Neural cell (in vitro differentiated cells): ENCODE data around the gene CYGB. TPM values are rescaled to one million over a fixed set of nuclear protein-coding genes. Genes with fewer than 3 reads are reported as not detected.

ENCODE experiments used
- H2AFZ ChIP-seq: fragments of 200-600, 300-800 bp; sonication (generic), shearing (Covaris generic); 2 replicates; pipeline ENCODE4 v1.6.0; 2014; ENCODE audit warnings: low read depth, mild to moderate bottlenecking, antibody characterized with exemption, low read length, moderate library complexity
- H3F3A ChIP-seq: fragments of 200-600 bp; shearing (Covaris generic); 2 replicates; pipeline ENCODE4 v1.6.1; 2016; ENCODE audit warnings: mild to moderate bottlenecking, moderate library complexity, mixed read lengths, antibody characterized with exemption, low read length; ENCODE audit not compliant: insufficient read depth, poor library complexity, severe bottlenecking
- H3K27ac ChIP-seq: fragments of 200-600, 300-800 bp; sonication (generic), shearing (Covaris generic); 2 replicates; pipeline ENCODE4 v1.5.1; 2014; ENCODE audit warnings: mild to moderate bottlenecking, low read length, moderate library complexity
- H3K27me3 ChIP-seq: fragments of 300-800, 200-600 bp; sonication (generic), shearing (Covaris generic); 2 replicates; pipeline ENCODE4 v1.6.0; 2014; ENCODE audit warnings: mild to moderate bottlenecking, low read depth, low read length, moderate library complexity; ENCODE audit not compliant: insufficient read depth
- H3K36me3 ChIP-seq: fragments of 300-800, 200-600 bp; sonication (generic), shearing (Covaris generic); 2 replicates; pipeline ENCODE4 v1.5.1; 2014; ENCODE audit warnings: mild to moderate bottlenecking, antibody characterized with exemption, low read length, moderate library complexity; ENCODE audit not compliant: insufficient read depth
- H3K4me2 ChIP-seq: fragments of 300-800, 200-600 bp; sonication (generic), shearing (Covaris generic); 2 replicates; pipeline ENCODE4 v1.6.0; 2014; ENCODE audit warnings: mild to moderate bottlenecking, low read length
- H3K4me3 ChIP-seq: fragments of 300-800, 200-600 bp; sonication (generic), shearing (Covaris generic); 2 replicates; pipeline ENCODE4 v1.5.1; 2014; ENCODE audit warnings: mild to moderate bottlenecking, low read length, moderate library complexity
- H3K79me2 ChIP-seq: fragments of 200-600 bp; shearing (Covaris generic); replicated peaks from 2 replicates; pipeline ENCODE4 v1.6.0; 2014; ENCODE audit warnings: mild to moderate bottlenecking, low read length, moderate library complexity; ENCODE audit not compliant: insufficient read depth
- H3K9ac ChIP-seq: fragments of 300-800, 200-600 bp; sonication (generic), shearing (Covaris generic); 2 replicates; pipeline ENCODE4 v1.6.1; 2016; ENCODE audit warnings: mild to moderate bottlenecking, low read length, mixed read lengths
- H3K9me2 ChIP-seq: fragments of 200-600 bp; shearing (Covaris generic); 2 replicates; pipeline ENCODE4 v1.6.1; 2016; ENCODE audit warnings: mild to moderate bottlenecking, low read length, mixed read lengths; ENCODE audit not compliant: insufficient read depth
- H3K9me3 ChIP-seq: fragments of 200-600, 300-800 bp; sonication (generic), shearing (Covaris generic); 2 replicates; pipeline ENCODE4 v1.6.1; 2016; ENCODE audit warnings: mild to moderate bottlenecking, mixed run types, low read length, moderate library complexity, mixed read lengths
- H4K20me1 ChIP-seq: fragments of 200-600 bp; shearing (Covaris generic); 2 replicates; pipeline ENCODE4 v1.6.1; 2016; ENCODE audit warnings: mild to moderate bottlenecking, mixed run types; ENCODE audit not compliant: insufficient read depth
- EP300 ChIP-seq: fragments of 450-650 bp; conservative IDR thresholded peaks from 2 replicates; pipeline ENCODE4 v1.6.1; 2014; ENCODE audit warnings: antibody characterized with exemption, mild to moderate bottlenecking, moderate library complexity; ENCODE audit not compliant: poor library complexity, severe bottlenecking
- EZH2 ChIP-seq: fragments of 200-600, 300-800 bp; shearing (Covaris generic), sonication (generic); IDR thresholded peaks from 2 replicates; pipeline ENCODE4 v1.6.1; 2014; ENCODE audit warnings: antibody characterized with exemption, low read length, borderline replicate concordance, mild to moderate bottlenecking; ENCODE audit not compliant: insufficient read depth, poor library complexity, severe bottlenecking
- MXI1 ChIP-seq: fragments of 450-650 bp; conservative IDR thresholded peaks from 2 replicates; pipeline ENCODE4 v1.6.1; 2014; ENCODE audit warnings: antibody characterized with exemption, mild to moderate bottlenecking; ENCODE audit not compliant: poor library complexity, severe bottlenecking
- POLR2AphosphoS5 ChIP-seq: IDR thresholded peaks from 2 replicates; pipeline ENCODE4 v1.6.1; 2012
- RAD21 ChIP-seq: fragments of 450-650 bp; conservative IDR thresholded peaks from 2 replicates; pipeline ENCODE4 v1.6.1; 2014; ENCODE audit warnings: antibody characterized with exemption, mild to moderate bottlenecking, moderate library complexity
- SMC3 ChIP-seq: fragments of 450-650 bp; conservative IDR thresholded peaks from 2 replicates; pipeline ENCODE4 v1.6.1; 2014; ENCODE audit warnings: antibody characterized with exemption, mild to moderate bottlenecking, moderate library complexity; ENCODE audit not compliant: poor library complexity
- TAF1 ChIP-seq: IDR thresholded peaks from 2 replicates; pipeline ENCODE4 v1.6.1; 2012; ENCODE audit warnings: low read depth
- polyA plus RNA-seq: library from polyadenylated mRNA; depleted of rRNA; stranded (reverse); fragments of >200 nt; gene quantifications from 2 replicates; pipeline ENCODE4 v1.2.3, GENCODE V29; 2014
- TF ChIP-seq, protein P1 (sequence below): IDR thresholded peaks from 2 replicates; pipeline ENCODE4 v1.6.1; 2012; ENCODE audit warnings: borderline replicate concordance
- TF ChIP-seq, protein P2 (sequence below): fragments of 450-650 bp; IDR thresholded peaks from 2 replicates; pipeline ENCODE4 v1.5.1; 2014; ENCODE audit warnings: antibody characterized with exemption, mild to moderate bottlenecking, moderate library complexity; ENCODE audit not compliant: poor library complexity, severe bottlenecking

The CYGB gene
- polyA plus RNA-seq, 1 donor from 2014 or later: 12.9 TPM

DNA sequence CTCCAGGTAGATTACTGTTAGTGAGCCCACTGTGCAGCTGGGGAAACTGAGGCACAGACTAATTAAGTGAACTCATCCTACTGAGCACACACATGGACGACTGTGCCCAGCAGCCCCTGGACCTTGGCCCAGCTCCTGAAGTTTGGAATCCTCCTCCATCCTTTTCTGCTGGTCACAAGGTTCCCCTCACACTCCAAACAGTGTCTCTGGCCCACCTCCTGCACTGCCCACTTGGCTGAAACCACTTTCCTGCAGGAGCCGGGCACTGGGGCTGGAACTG, 39.9 kb downstream of the CYGB start:
- Histone ChIP-seq H4K20me1 (no peaks in the 10 kb centered on the region), H3K9me3 (no peaks in the 10 kb centered on the region), H2AFZ (no peak overlapping the region), H3K27me3 (peaks cover 29% of the 10 kb centered on the region), H3K79me2 (no peaks in the 10 kb centered on the region), H3K4me3 (no peak overlapping the region), H3K27ac (no peak overlapping the region), H3K9ac (no peak overlapping the region), H3K9me2 (no peaks in the 10 kb centered on the region), H3K4me2 (no peak overlapping the region), H3F3A (no peaks in the 10 kb centered on the region), H3K36me3 (no peaks in the 10 kb centered on the region)
- TF ChIP-seq POLR2AphosphoS5: no peak
- TF ChIP-seq, protein P1, sequence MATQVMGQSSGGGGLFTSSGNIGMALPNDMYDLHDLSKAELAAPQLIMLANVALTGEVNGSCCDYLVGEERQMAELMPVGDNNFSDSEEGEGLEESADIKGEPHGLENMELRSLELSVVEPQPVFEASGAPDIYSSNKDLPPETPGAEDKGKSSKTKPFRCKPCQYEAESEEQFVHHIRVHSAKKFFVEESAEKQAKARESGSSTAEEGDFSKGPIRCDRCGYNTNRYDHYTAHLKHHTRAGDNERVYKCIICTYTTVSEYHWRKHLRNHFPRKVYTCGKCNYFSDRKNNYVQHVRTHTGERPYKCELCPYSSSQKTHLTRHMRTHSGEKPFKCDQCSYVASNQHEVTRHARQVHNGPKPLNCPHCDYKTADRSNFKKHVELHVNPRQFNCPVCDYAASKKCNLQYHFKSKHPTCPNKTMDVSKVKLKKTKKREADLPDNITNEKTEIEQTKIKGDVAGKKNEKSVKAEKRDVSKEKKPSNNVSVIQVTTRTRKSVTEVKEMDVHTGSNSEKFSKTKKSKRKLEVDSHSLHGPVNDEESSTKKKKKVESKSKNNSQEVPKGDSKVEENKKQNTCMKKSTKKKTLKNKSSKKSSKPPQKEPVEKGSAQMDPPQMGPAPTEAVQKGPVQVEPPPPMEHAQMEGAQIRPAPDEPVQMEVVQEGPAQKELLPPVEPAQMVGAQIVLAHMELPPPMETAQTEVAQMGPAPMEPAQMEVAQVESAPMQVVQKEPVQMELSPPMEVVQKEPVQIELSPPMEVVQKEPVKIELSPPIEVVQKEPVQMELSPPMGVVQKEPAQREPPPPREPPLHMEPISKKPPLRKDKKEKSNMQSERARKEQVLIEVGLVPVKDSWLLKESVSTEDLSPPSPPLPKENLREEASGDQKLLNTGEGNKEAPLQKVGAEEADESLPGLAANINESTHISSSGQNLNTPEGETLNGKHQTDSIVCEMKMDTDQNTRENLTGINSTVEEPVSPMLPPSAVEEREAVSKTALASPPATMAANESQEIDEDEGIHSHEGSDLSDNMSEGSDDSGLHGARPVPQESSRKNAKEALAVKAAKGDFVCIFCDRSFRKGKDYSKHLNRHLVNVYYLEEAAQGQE: no peak
- no peak for TF ChIP-seq RAD21
- TF ChIP-seq, protein P2, sequence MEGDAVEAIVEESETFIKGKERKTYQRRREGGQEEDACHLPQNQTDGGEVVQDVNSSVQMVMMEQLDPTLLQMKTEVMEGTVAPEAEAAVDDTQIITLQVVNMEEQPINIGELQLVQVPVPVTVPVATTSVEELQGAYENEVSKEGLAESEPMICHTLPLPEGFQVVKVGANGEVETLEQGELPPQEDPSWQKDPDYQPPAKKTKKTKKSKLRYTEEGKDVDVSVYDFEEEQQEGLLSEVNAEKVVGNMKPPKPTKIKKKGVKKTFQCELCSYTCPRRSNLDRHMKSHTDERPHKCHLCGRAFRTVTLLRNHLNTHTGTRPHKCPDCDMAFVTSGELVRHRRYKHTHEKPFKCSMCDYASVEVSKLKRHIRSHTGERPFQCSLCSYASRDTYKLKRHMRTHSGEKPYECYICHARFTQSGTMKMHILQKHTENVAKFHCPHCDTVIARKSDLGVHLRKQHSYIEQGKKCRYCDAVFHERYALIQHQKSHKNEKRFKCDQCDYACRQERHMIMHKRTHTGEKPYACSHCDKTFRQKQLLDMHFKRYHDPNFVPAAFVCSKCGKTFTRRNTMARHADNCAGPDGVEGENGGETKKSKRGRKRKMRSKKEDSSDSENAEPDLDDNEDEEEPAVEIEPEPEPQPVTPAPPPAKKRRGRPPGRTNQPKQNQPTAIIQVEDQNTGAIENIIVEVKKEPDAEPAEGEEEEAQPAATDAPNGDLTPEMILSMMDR: no peak
- TF ChIP-seq SMC3: no peak
- TF ChIP-seq TAF1: no peak
- no peak for TF ChIP-seq EZH2
- TF ChIP-seq MXI1: no peak

DNA sequence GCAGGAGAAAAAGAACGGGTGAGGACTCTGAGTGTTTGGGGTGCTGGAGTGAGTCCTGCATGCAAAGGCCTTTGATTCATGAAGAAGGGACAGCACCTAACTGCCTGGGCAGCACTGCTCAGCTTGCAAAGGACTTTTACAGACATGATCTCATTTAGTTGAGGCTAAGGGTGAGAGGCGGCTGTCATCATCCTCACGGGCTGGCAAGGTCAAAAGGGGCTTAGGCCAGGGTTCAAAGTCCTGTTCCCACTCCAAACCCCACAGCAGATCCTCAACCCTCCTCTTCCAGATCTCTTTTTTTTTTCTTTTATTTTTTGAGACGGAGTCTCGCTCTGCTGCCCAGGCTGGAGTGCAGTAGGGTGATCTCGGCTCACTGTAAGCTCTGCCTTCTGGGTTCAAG, 41.0 kb downstream of the CYGB start:
- H3K9me3 ChIP-seq: no peaks in the 10 kb centered on the region
- no peak overlapping the region for H3K4me2 ChIP-seq
- TF ChIP-seq, protein P1: no peak
- TF ChIP-seq SMC3: no peak
- TF ChIP-seq TAF1: no peak
- no peak for TF ChIP-seq EZH2
- no peak for TF ChIP-seq EP300
- TF ChIP-seq, protein P2: no peak
- no peak for TF ChIP-seq POLR2AphosphoS5
- no peak for TF ChIP-seq MXI1
- H3K4me3 ChIP-seq: no peak overlapping the region
- no peaks in the 10 kb centered on the region for H3K9me2 ChIP-seq
- no peak overlapping the region for H3K9ac ChIP-seq
- H3K27ac ChIP-seq: no peak overlapping the region
- no peaks in the 10 kb centered on the region for H4K20me1 ChIP-seq
- no peaks in the 10 kb centered on the region for H3K79me2 ChIP-seq
- H3F3A ChIP-seq: no peaks in the 10 kb centered on the region
- H2AFZ ChIP-seq: no peak overlapping the region
- no peaks in the 10 kb centered on the region for H3K36me3 ChIP-seq
- H3K27me3 ChIP-seq: peaks cover 20% of the 10 kb centered on the region
